ENCODE measurements around the gene ZDHHC12. TPM values are rescaled to one million over a fixed set of nuclear protein-coding genes. Genes with fewer than 3 reads are reported as not detected.

The ZDHHC12 gene
- total and polyA plus RNA-seq, 2 of the 13 experiments (the other 11 are each of a cell fraction or from before 2014, with no cell fraction given) = 25.4 to 28.0 TPM

DNA sequence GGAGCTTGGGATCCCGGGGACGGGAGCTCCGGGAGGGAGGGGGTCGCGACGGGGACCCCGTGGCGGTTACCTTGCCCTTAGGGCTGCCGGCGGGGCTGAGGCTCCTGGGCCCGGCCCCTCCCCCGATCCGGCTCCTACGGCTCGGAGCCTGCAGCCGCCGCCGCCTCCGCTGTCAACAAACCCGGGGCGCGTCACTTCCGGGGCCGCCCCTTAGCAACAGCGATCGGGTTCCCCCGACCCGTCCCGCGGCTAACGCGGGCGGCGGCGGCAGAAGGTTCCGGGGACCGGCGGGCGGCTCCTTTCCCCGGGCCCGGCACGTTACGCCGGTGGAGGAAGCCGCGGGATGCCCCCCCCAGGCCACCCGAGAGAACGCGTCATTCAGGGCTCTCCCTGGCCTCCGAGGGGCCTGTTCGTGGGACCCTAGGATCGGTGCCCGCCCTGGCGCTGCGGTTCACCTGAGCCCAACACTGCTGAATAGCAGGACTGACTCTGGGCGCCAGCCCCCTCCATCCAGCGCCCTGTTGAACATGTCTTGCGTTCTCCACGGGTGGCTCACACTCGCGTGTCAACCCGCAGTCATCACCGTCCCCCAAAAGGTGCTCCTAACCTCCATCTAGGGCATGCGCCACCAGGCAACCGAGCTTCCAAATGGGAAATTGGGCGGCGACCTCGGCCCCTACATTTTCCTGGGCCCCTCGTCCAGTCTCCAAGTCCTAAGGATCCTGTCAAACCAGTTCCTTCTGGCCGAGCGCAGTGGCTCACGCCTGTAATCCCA, 48.0 kb upstream of the ZDHHC12 start, which contains the start of gene ZER1 (continued):
- TF ChIP-seq, protein P1, sequence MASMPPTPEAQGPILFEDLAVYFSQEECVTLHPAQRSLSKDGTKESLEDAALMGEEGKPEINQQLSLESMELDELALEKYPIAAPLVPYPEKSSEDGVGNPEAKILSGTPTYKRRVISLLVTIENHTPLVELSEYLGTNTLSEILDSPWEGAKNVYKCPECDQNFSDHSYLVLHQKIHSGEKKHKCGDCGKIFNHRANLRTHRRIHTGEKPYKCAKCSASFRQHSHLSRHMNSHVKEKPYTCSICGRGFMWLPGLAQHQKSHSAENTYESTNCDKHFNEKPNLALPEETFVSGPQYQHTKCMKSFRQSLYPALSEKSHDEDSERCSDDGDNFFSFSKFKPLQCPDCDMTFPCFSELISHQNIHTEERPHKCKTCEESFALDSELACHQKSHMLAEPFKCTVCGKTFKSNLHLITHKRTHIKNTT (CRISPR knock-in tag; IDR thresholded peaks at IDR 0.05) = no peak
- TF ChIP-seq ZNF598 (CRISPR knock-in tag; IDR thresholded peaks at IDR 0.05; ENCODE audit: borderline replicate concordance) = peak; percentile 97; the same call in 1 of the 2 replicates
- TF ChIP-seq, protein P2, sequence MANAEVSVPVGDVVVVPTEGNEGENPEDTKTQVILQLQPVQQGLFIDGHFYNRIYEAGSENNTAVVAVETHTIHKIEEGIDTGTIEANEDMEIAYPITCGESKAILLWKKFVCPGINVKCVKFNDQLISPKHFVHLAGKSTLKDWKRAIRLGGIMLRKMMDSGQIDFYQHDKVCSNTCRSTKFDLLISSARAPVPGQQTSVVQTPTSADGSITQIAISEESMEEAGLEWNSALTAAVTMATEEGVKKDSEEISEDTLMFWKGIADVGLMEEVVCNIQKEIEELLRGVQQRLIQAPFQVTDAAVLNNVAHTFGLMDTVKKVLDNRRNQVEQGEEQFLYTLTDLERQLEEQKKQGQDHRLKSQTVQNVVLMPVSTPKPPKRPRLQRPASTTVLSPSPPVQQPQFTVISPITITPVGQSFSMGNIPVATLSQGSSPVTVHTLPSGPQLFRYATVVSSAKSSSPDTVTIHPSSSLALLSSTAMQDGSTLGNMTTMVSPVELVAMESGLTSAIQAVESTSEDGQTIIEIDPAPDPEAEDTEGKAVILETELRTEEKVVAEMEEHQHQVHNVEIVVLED (CRISPR knock-in tag; IDR thresholded peaks at IDR 0.05; ENCODE audit: borderline replicate concordance) = peak; percentile 90
- TF ChIP-seq ZSCAN20 (CRISPR knock-in tag; IDR thresholded peaks at IDR 0.05; ENCODE audit: borderline replicate concordance) = 0 out of 2 replicates have a peak, but pooled peaks have one; percentile 57
- TF ChIP-seq IRF1 (CRISPR knock-in tag; IDR thresholded peaks at IDR 0.05; ENCODE audit: low read depth) = no peak
- TF ChIP-seq ARNT2 (CRISPR knock-in tag; IDR thresholded peaks at IDR 0.05; ENCODE audit: low read depth) = peak; percentile 80; the same call in 1 of the 2 replicates
- TF ChIP-seq ZNF619 (CRISPR knock-in tag; IDR thresholded peaks at IDR 0.05) = no peak
- TF ChIP-seq HCFC1 (IDR thresholded peaks at IDR 0.05; ENCODE audit: low read depth, low read length) = peak; percentile 69
- no peak for TF ChIP-seq SYNCRIP (IDR thresholded peaks at IDR 0.05; ENCODE audit: insufficient read depth, low read depth, low read length)
- TF ChIP-seq TBX3 (IDR thresholded peaks at IDR 0.05; ENCODE audit: borderline replicate concordance) = 0 out of 2 replicates have a peak, but pooled peaks have one; percentile 38
- no peak for TF ChIP-seq SATB2 (CRISPR knock-in tag; IDR thresholded peaks at IDR 0.05)
- TF ChIP-seq ZNF557 (CRISPR knock-in tag; IDR thresholded peaks at IDR 0.05) = no peak
- TF ChIP-seq ZNF777 (CRISPR knock-in tag; IDR thresholded peaks at IDR 0.05) = no peak
- peak; percentile 73; the same call in 1 of the 2 replicates for TF ChIP-seq RXRA (CRISPR knock-in tag; IDR thresholded peaks at IDR 0.05)
- peak; percentile 73 for TF ChIP-seq ZBTB40 (IDR thresholded peaks at IDR 0.05)
- TF ChIP-seq ZBTB40 (CRISPR knock-in tag; IDR thresholded peaks at IDR 0.05) = peak; percentile 64; the same call in 1 of the 2 replicates

Measured in HepG2 (cell line).